GM23248 (cell line): Measurements from ENCODE around the gene RPL13A. TPM values are rescaled to one million over a fixed set of nuclear protein-coding genes. Genes with fewer than 3 reads are reported as not detected.

Source experiments
- DNase-seq: peaks from one replicate; pipeline ENCODE4 v3.0.0-alpha.2; 2015
- H2AFZ ChIP-seq: fragments of 200-600 bp; sonication (generic); 2 replicates; pipeline ENCODE4 v1.6.1; 2016; ENCODE audit warnings: antibody characterized with exemption
- H3F3A ChIP-seq: fragments of 200-600 bp; sonication (generic); 2 replicates; pipeline ENCODE4 v1.6.1; 2016; ENCODE audit warnings: mild to moderate bottlenecking, antibody characterized with exemption, mixed run types; ENCODE audit not compliant: insufficient read depth
- H3K27ac ChIP-seq: fragments of 200-600 bp; sonication (generic); 2 replicates; pipeline ENCODE4 v1.5.1; 2016; ENCODE audit warnings: mild to moderate bottlenecking
- H3K27me3 ChIP-seq: fragments of 200-600 bp; sonication (generic); replicated peaks from 2 replicates; pipeline ENCODE4 v1.6.1; 2016; ENCODE audit warnings: mild to moderate bottlenecking; ENCODE audit not compliant: insufficient read depth
- H3K36me3 ChIP-seq: fragments of 200-600 bp; sonication (generic); 2 replicates; pipeline ENCODE4 v1.6.1; 2016; ENCODE audit warnings: low read depth, mild to moderate bottlenecking
- H3K4me1 ChIP-seq: fragments of 200-600 bp; sonication (generic); 2 replicates; pipeline ENCODE4 v1.6.1; 2016; ENCODE audit warnings: mild to moderate bottlenecking; ENCODE audit not compliant: insufficient read depth
- H3K4me2 ChIP-seq: fragments of 200-600 bp; sonication (generic); one replicate; pipeline ENCODE4 v1.6.1; 2016; ENCODE audit warnings: mild to moderate bottlenecking; ENCODE audit not compliant: unreplicated experiment
- H3K4me3 ChIP-seq: fragments of 200-600 bp; sonication (generic); 2 replicates; pipeline ENCODE4 v1.5.1; 2016; ENCODE audit warnings: mild to moderate bottlenecking
- H3K79me2 ChIP-seq: fragments of 200-600 bp; sonication (generic); 2 replicates; pipeline ENCODE4 v1.6.1; 2016; ENCODE audit warnings: mild to moderate bottlenecking; ENCODE audit not compliant: insufficient read depth
- H3K9ac ChIP-seq: fragments of 200-600 bp; sonication (generic); 2 replicates; pipeline ENCODE4 v1.6.1; 2016; ENCODE audit warnings: mild to moderate bottlenecking
- H3K9me2 ChIP-seq: fragments of 200-600 bp; sonication (generic); 2 replicates; pipeline ENCODE4 v1.6.1; 2016; ENCODE audit warnings: mixed run types, mild to moderate bottlenecking, moderate library complexity; ENCODE audit not compliant: insufficient read depth
- H3K9me3 ChIP-seq: fragments of 200-600 bp; sonication (generic); one replicate; pipeline ENCODE4 v1.6.1; 2017; ENCODE audit warnings: low read depth
- H4K20me1 ChIP-seq: fragments of 200-600 bp; sonication (generic); 2 replicates; pipeline ENCODE4 v1.6.0; 2016; ENCODE audit not compliant: insufficient read depth
- EZH2 ChIP-seq: fragments of 200-600 bp; sonication (generic); IDR thresholded peaks from 2 replicates; pipeline ENCODE4 v1.6.1; 2018; ENCODE audit warnings: antibody characterized with exemption, mild to moderate bottlenecking; ENCODE audit not compliant: insufficient read depth, poor library complexity, severe bottlenecking
- EZH2phosphoT487 ChIP-seq: fragments of 200-600 bp; sonication (generic); IDR thresholded peaks from 2 replicates; pipeline ENCODE4 v1.6.1; 2018; ENCODE audit warnings: antibody characterized with exemption, moderate library complexity, mild to moderate bottlenecking, low read depth; ENCODE audit not compliant: insufficient read depth
- WGBS, 2 experiments: methylation state at CpG; one replicate each; pipeline ENCODE4 v1.1.6; 2015 to 2017; ENCODE audit warnings: low lambda C conversion rate in 2 of 2, low coverage in 1 of 2; ENCODE audit errors: missing lambda C conversion rate in 2 of 2; 5-methylcytosine and 5-hydroxymethylcytosine counted together
- in situ Hi-C: fragments of 300-500 bp; cut with MboI; formaldehyde crosslinking; loops from 2 replicates; pipeline ENCODE4 v1.15.0; 2020
- polyA plus RNA-seq: library from polyadenylated mRNA; unstranded; fragments of >200 nt; fragmentation: Nextera tagmentation; extraction: Ambion mirVana; gene quantifications from 2 replicates; pipeline ENCODE4 v1.2.1, GENCODE V29; 2016
- total RNA-seq: library from RNA; depleted of rRNA; stranded (reverse); fragments of >200 nt; shearing (Covaris generic); gene quantifications from 2 replicates; pipeline ENCODE4 v1.2.3, GENCODE V29; 2014

RPL13A gene
- total and polyA plus RNA-seq, 2 experiments from 2014 or later: 893 to 2,272 TPM

DNA sequence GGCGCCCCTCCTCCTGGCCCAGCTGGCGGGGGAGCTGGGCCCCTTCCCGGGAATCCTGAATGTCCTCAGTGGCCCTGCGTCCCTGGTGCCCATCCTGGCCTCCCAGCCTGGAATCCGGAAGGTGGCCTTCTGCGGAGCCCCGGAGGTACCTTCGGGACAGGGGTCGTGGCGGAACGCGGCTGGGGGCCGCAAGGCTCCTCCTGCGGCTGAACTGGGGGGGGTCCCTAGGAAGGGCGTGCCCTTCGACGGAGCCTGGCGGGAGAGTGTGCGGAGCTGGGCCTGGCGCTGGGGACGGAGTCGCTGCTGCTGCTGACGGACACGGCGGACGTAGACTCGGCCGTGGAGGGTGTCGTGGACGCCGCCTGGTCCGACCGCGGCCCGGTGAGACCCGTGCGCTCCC is 25.8 kb upstream of the RPL13A start:
- 96 to 98% methylated on average over 17 to 37 of the region's 37 CpGs for WGBS, 2 experiments
- in situ Hi-C loops: no loop called here
- TF ChIP-seq EZH2 (no peak), EZH2phosphoT487 (no peak)
- Histone ChIP-seq H3K36me3 (no peaks in the 10 kb centered on the region), H3K4me3 (no peak overlapping the region), H3K27me3 (no peaks in the 10 kb centered on the region), H3K9me3 (no peaks in the 10 kb centered on the region), H2AFZ (no peak overlapping the region), H3F3A (peaks cover 8% of the 10 kb centered on the region), H3K9ac (no peak overlapping the region), H3K4me1 (peaks cover 8% of the 10 kb centered on the region; the same call in 1 of the 2 replicates), H3K27ac (no peak overlapping the region), H3K9me2 (no peaks in the 10 kb centered on the region), H3K4me2 (no peak overlapping the region), H3K79me2 (peaks cover 3% of the 10 kb centered on the region; the same call in 1 of the 2 replicates), H4K20me1 (no peaks in the 10 kb centered on the region)
- no peak for DNase-seq

GRCh38 chr19:49462492-49462891 is 24.9 kb upstream of the RPL13A start:
- in situ Hi-C loops: no loop called here
- no peak for TF ChIP-seq EZH2
- no peak for TF ChIP-seq EZH2phosphoT487
- H3K4me1 ChIP-seq: peaks cover 6% of the 10 kb centered on the region; the same call in 1 of the 2 replicates
- no peaks in the 10 kb centered on the region for H3K9me2 ChIP-seq
- no peak overlapping the region for H3K9ac ChIP-seq
- H4K20me1 ChIP-seq: no peaks in the 10 kb centered on the region
- H3K27me3 ChIP-seq: no peaks in the 10 kb centered on the region
- H3K79me2 ChIP-seq: peaks cover 3% of the 10 kb centered on the region; the same call in 1 of the 2 replicates
- no peaks in the 10 kb centered on the region for H3K9me3 ChIP-seq
- H3F3A ChIP-seq: 0 out of 2 replicates have a peak, but pooled peaks cover 5% of the 10 kb centered on the region
- H3K4me2 ChIP-seq: no peak overlapping the region
- H3K27ac ChIP-seq: no peak overlapping the region
- WGBS, 2 experiments: 88 to 92% methylated on average over 10 to 12 of the region's 12 CpGs
- no peak overlapping the region for H2AFZ ChIP-seq
- no peak for DNase-seq
- no peaks in the 10 kb centered on the region for H3K36me3 ChIP-seq
- no peak overlapping the region for H3K4me3 ChIP-seq

- no peaks in the 10 kb centered on the region for H3K79me2 ChIP-seq
- DNase-seq: no peak
- 88 to 90% methylated on average over 25 to 38 of the region's 39 CpGs for WGBS, 2 experiments
- no peaks in the 10 kb centered on the region for H4K20me1 ChIP-seq
- H3K4me3 ChIP-seq: no peak overlapping the region
- H3K9ac ChIP-seq: no peak overlapping the region
- TF ChIP-seq EZH2phosphoT487 (no peak), EZH2 (no peak)
- H3K36me3 ChIP-seq: no peaks in the 10 kb centered on the region
- H3F3A ChIP-seq: no peaks in the 10 kb centered on the region
- no peak overlapping the region for H3K4me2 ChIP-seq
- in situ Hi-C loops: no loop called here
- H3K27me3 ChIP-seq: no peaks in the 10 kb centered on the region
- H3K9me2 ChIP-seq: no peaks in the 10 kb centered on the region
- H3K9me3 ChIP-seq: no peaks in the 10 kb centered on the region
- no peak overlapping the region for H2AFZ ChIP-seq
- H3K27ac ChIP-seq: no peak overlapping the region
- no peaks in the 10 kb centered on the region for H3K4me1 ChIP-seq
These were observed 23.3 kb upstream of the RPL13A start for GRCh38 chr19:49463960-49464740.

DNA sequence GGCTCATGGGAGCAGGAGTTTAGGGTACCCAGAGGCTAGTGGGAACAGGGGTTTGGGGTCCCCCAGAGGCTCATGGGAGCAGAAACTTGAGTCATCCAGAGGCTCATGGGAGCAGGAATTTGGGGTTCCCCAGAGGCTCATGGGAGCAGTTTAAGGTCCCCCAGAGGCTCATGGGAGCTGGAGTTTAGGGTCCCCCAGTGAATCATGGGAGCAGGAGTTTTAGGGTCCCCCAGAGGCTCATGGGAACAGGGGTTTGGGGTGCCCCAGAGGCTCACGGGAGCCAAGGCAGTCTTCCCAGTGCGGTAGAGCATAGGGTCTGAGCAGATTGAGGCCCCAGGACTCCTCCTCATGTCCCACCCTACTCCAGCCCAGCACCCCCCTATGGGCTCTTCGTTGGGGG is 22.0 kb upstream of the RPL13A start:
- Histone ChIP-seq H3K79me2 (no peaks in the 10 kb centered on the region), H4K20me1 (no peaks in the 10 kb centered on the region), H3K27ac (no peak overlapping the region), H3K36me3 (no peaks in the 10 kb centered on the region), H3K4me3 (no peak overlapping the region), H3K4me1 (no peaks in the 10 kb centered on the region), H3K27me3 (no peaks in the 10 kb centered on the region), H3K9ac (no peak overlapping the region), H3K9me3 (no peaks in the 10 kb centered on the region), H3K9me2 (no peaks in the 10 kb centered on the region), H3K4me2 (no peak overlapping the region), H3F3A (no peaks in the 10 kb centered on the region), H2AFZ (no peak overlapping the region)
- in situ Hi-C loops: no loop called here
- no peak for DNase-seq
- TF ChIP-seq EZH2 (no peak), EZH2phosphoT487 (no peak)
- WGBS, 2 experiments: 87 to 92% methylated on average over 3 of the region's 3 CpGs
